ENCODE results near the gene MOG.

DNA sequence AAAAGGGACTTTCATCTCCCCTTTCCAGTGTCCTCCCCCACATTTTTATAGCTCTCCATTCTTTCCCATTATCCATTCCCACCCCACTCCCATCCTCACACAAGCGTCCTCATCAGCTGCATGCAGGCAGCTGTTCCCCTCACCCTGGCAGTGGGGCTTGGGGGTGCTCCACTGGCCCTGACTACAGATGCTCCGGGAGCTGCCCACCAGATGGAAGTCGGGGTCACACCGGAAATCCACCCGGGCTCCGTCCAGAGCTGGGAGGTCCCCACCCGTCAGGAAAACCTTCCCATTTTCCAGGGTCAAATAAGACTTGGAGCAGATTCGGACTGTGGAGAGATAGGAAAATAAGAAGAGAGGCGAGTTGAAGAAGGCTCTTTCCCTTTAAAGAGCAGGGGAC is 26.6 kb upstream of the MOG start:
- TF ChIP-seq, protein P1, sequence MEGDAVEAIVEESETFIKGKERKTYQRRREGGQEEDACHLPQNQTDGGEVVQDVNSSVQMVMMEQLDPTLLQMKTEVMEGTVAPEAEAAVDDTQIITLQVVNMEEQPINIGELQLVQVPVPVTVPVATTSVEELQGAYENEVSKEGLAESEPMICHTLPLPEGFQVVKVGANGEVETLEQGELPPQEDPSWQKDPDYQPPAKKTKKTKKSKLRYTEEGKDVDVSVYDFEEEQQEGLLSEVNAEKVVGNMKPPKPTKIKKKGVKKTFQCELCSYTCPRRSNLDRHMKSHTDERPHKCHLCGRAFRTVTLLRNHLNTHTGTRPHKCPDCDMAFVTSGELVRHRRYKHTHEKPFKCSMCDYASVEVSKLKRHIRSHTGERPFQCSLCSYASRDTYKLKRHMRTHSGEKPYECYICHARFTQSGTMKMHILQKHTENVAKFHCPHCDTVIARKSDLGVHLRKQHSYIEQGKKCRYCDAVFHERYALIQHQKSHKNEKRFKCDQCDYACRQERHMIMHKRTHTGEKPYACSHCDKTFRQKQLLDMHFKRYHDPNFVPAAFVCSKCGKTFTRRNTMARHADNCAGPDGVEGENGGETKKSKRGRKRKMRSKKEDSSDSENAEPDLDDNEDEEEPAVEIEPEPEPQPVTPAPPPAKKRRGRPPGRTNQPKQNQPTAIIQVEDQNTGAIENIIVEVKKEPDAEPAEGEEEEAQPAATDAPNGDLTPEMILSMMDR (IDR thresholded peaks at IDR 0.05), result no peak
- TF ChIP-seq POLR2A (IDR thresholded peaks at IDR 0.05) (no peak), EP300 (IDR thresholded peaks at IDR 0.05) (no peak)
